ENCODE data around the gene CBFB. TPM values are rescaled to one million over a fixed set of nuclear protein-coding genes. Genes with fewer than 3 reads are reported as not detected.

Gene CBFB
- total and polyA plus RNA-seq, 2 experiments from 2014 or later: 47.4 to 59.0 TPM

GRCh38 chr16:67141391-67141790 lies 112.4 kb downstream of the CBFB start:
- H3K4me3 ChIP-seq: no peak overlapping the region
- no peak overlapping the region for H3K4me2 ChIP-seq
- TF ChIP-seq CTCF (IDR thresholded peaks at IDR 0.05; ENCODE audit: poor library complexity) (no peak), EZH2 (IDR thresholded peaks at IDR 0.05; ENCODE audit: borderline replicate concordance) (no peak), EZH2phosphoT487 (IDR thresholded peaks at IDR 0.05; ENCODE audit: low read depth, severe bottlenecking, unreplicated experiment) (no peak)
- no peaks in the 10 kb centered on the region for H3K27me3 ChIP-seq
- no peaks in the 10 kb centered on the region for H3K9me2 ChIP-seq (replicated peaks; ENCODE audit: insufficient read depth)
- H2AFZ ChIP-seq: no peak overlapping the region
- H3K4me1 ChIP-seq (ENCODE audit: insufficient read depth): no peaks in the 10 kb centered on the region
- no peak for DNase-seq (ENCODE audit: low spot score)
- H3K36me3 ChIP-seq (replicated peaks; ENCODE audit: insufficient read depth, low read depth): no peaks in the 10 kb centered on the region
- no peaks in the 10 kb centered on the region for H3K79me2 ChIP-seq
- over 99% methylated on average over 13 of the region's 13 CpGs for WGBS (ENCODE audit: low lambda C conversion rate, missing lambda C conversion rate)
- no peaks in the 10 kb centered on the region for H3K9me3 ChIP-seq (ENCODE audit: low read depth)
- H3K27ac ChIP-seq: no peak overlapping the region
- no peaks in the 10 kb centered on the region for H4K20me1 ChIP-seq (ENCODE audit: insufficient read depth, poor library complexity, severe bottlenecking)

GRCh38 chr16:67142342-67142741 lies 113.4 kb downstream of the CBFB start:
- no peak overlapping the region for H3K4me2 ChIP-seq
- no peaks in the 10 kb centered on the region for H3K79me2 ChIP-seq
- no peaks in the 10 kb centered on the region for H3K4me1 ChIP-seq (ENCODE audit: insufficient read depth)
- no peaks in the 10 kb centered on the region for H3K9me2 ChIP-seq (replicated peaks; ENCODE audit: insufficient read depth)
- no peak overlapping the region for H3K27ac ChIP-seq
- 95% methylated on average over 9 of the region's 9 CpGs for WGBS (ENCODE audit: low lambda C conversion rate, missing lambda C conversion rate)
- no peak overlapping the region for H2AFZ ChIP-seq
- TF ChIP-seq EZH2 (IDR thresholded peaks at IDR 0.05; ENCODE audit: borderline replicate concordance) (no peak), CTCF (IDR thresholded peaks at IDR 0.05; ENCODE audit: poor library complexity) (no peak), EZH2phosphoT487 (IDR thresholded peaks at IDR 0.05; ENCODE audit: low read depth, severe bottlenecking, unreplicated experiment) (no peak)
- DNase-seq (ENCODE audit: low spot score): no peak
- H4K20me1 ChIP-seq (ENCODE audit: insufficient read depth, poor library complexity, severe bottlenecking): no peaks in the 10 kb centered on the region
- no peaks in the 10 kb centered on the region for H3K27me3 ChIP-seq
- no peaks in the 10 kb centered on the region for H3K9me3 ChIP-seq (ENCODE audit: low read depth)
- no peaks in the 10 kb centered on the region for H3K36me3 ChIP-seq (replicated peaks; ENCODE audit: insufficient read depth, low read depth)
- no peak overlapping the region for H3K4me3 ChIP-seq

GRCh38 chr16:67144943-67145342 lies 116.0 kb downstream of the CBFB start:
- Histone ChIP-seq H3K4me2 (no peak overlapping the region), H3K27me3 (no peaks in the 10 kb centered on the region), H4K20me1 (ENCODE audit: insufficient read depth, poor library complexity, severe bottlenecking) (no peaks in the 10 kb centered on the region), H3K9me2 (replicated peaks; ENCODE audit: insufficient read depth) (no peaks in the 10 kb centered on the region), H3K4me1 (ENCODE audit: insufficient read depth) (peaks cover under 1% of the 10 kb centered on the region), H3K4me3 (no peak overlapping the region), H2AFZ (no peak overlapping the region), H3K27ac (no peak overlapping the region), H3K9me3 (ENCODE audit: low read depth) (no peaks in the 10 kb centered on the region), H3K36me3 (replicated peaks; ENCODE audit: insufficient read depth, low read depth) (no peaks in the 10 kb centered on the region), H3K79me2 (peaks cover 2% of the 10 kb centered on the region)
- 88% methylated on average over 2 of the region's 2 CpGs for WGBS (ENCODE audit: low lambda C conversion rate, missing lambda C conversion rate)
- TF ChIP-seq EZH2phosphoT487 (IDR thresholded peaks at IDR 0.05; ENCODE audit: low read depth, severe bottlenecking, unreplicated experiment) (no peak), CTCF (IDR thresholded peaks at IDR 0.05; ENCODE audit: poor library complexity) (no peak), EZH2 (IDR thresholded peaks at IDR 0.05; ENCODE audit: borderline replicate concordance) (no peak)
- DNase-seq (ENCODE audit: low spot score): no peak

GRCh38 chr16:67145746-67146145 lies 116.8 kb downstream of the CBFB start:
- no peak overlapping the region for H3K4me3 ChIP-seq
- no peaks in the 10 kb centered on the region for H3K9me3 ChIP-seq (ENCODE audit: low read depth)
- 89% methylated on average over 2 of the region's 2 CpGs for WGBS (ENCODE audit: low lambda C conversion rate, missing lambda C conversion rate)
- DNase-seq (ENCODE audit: low spot score): no peak
- H3K79me2 ChIP-seq: peaks cover 4% of the 10 kb centered on the region
- no peaks in the 10 kb centered on the region for H3K27me3 ChIP-seq
- TF ChIP-seq EZH2phosphoT487 (IDR thresholded peaks at IDR 0.05; ENCODE audit: low read depth, severe bottlenecking, unreplicated experiment) (no peak), EZH2 (IDR thresholded peaks at IDR 0.05; ENCODE audit: borderline replicate concordance) (no peak), CTCF (IDR thresholded peaks at IDR 0.05; ENCODE audit: poor library complexity) (no peak)
- H3K4me1 ChIP-seq (ENCODE audit: insufficient read depth): peaks cover 3% of the 10 kb centered on the region
- no peak overlapping the region for H3K4me2 ChIP-seq
- H3K27ac ChIP-seq: no peak overlapping the region
- H3K36me3 ChIP-seq (replicated peaks; ENCODE audit: insufficient read depth, low read depth): no peaks in the 10 kb centered on the region
- H3K9me2 ChIP-seq (replicated peaks; ENCODE audit: insufficient read depth): no peaks in the 10 kb centered on the region
- no peak overlapping the region for H2AFZ ChIP-seq
- no peaks in the 10 kb centered on the region for H4K20me1 ChIP-seq (ENCODE audit: insufficient read depth, poor library complexity, severe bottlenecking)

Data from hepatocyte (in vitro differentiated cells).